ENCODE results near the gene IPCEF1.
"Not testable (repeated sequence)": the region's sequence is repeated elsewhere in the genome, so short reads cannot be mapped to it uniquely, and the experiment has no call there.

Gene IPCEF1

DNA sequence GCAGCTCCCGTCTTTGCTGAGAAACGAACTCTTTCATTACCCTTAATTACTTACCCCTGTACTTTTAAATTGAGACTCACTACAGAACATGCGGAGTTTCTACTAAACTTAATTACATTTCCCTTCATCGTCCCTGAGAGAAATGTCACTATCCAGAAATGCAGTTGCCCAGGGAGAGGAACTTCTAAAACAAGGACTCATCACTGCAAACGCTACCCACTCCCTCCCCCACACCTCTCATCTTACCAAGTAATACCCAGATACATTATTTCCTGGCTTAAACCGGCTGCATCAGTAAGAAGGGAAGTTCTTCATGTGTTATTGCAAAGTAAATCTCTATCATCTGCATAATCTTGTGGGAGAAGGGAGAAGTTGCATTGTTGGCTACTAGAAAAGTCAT, 138.3 kb downstream of the IPCEF1 start:
- DNase-seq: no peak

GRCh38 chr6:154213782-154214181, 142.8 kb downstream of the IPCEF1 start:
- DNase-seq: no peak

- no peak for DNase-seq
These were observed 145.9 kb downstream of the IPCEF1 start for GRCh38 chr6:154210678-154211077.

DNA sequence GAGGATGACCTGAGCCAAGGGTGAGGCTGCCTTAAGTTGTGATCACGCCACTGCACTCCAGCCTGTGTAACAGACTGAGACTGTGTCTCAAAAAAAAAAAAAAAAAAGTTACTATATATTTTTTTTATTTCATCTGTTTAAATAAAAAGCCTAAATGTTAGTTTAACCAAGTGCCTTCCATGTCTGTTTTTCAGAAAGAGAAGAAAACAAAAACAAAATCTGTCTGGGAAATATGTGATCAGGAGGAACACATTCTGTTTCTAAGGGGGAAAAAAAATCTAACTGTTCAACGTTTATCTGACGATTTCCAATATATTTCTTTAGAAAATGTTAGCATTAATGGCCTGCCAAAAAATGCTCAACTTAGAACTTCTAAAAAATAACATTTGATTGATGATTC, 147.0 kb downstream of the IPCEF1 start:
- no peak for DNase-seq

DNA sequence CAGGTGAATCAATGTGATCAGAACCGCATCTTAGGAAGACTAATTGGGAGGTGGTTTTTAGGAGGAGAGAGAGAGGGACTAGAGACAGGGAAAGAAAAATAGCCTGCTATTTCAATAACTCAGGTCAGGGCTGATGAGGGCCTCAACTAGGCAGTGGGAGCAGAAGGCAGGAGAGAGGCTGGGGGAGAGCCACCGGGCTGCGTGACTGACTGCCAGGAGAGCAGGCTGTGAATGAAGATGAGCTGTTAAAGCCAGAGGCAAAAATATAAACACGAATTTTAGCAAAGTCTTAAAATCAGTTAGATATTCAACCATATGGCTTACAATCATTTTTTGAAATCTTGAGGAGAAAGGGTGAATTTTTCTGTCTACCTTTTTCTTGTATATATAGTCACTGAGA, 149.6 kb downstream of the IPCEF1 start:
- DNase-seq: no peak

DNA sequence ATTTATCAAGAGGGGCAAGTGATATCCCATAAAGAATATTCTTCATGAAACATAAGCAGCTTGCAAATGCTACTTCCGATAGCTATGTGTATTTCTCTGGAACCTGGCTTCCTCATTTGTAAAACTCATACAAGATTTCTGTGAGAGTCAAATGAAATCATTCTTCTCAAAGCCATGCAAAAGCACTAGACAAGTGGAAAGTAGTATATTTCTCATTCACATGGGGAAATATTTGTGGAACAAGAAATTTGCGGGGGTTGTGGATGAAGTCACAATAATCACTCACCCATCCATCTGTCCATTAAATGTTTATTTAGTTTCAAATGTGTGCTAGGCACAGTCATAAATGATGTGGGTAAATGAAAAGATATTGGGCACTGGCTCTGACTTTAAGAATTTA, 150.5 kb downstream of the IPCEF1 start:
- DNase-seq: no peak

- DNase-seq: no peak
These were observed 153.6 kb downstream of the IPCEF1 start for GRCh38 chr6:154202958-154203357.

GRCh38 chr6:154202339-154202738, 154.3 kb downstream of the IPCEF1 start:
- DNase-seq: no peak

GRCh38 chr6:154201688-154202087, 154.9 kb downstream of the IPCEF1 start:
- DNase-seq: not testable (repeated sequence)

DNA sequence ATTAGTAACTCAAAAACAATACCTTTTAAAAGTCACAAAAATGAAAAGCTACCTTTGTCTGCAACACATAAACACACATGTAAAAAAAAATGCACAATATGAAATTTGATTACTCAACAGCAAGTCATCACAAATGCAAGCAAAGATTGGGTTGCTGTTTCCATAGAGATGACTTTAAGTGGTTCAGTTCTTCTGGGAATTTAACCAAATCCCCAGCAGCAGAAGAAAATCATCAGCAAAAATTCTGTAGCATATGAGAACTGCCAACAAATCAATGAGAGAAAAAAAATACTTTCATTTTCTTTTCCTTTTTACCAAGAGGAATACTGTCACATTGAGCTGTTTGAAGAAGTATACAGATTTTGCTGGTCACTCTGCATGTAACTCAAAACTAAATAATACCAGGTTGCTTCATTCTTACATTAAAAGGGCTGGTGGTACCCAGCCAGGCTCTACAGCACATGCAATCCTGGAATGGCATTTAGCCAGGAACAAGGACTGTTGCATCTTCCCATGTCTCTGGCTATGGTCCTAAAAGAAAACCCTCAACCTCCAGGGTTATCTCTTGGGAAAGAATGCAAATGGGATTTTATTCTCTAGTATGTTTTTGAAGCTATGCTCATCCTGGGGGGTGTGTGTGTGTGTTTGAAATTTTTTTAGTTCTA, 159.3 kb downstream of the IPCEF1 start:
- peak; percentile 68 for DNase-seq

GRCh38 chr6:154196333-154196885, 160.2 kb downstream of the IPCEF1 start:
- no peak for DNase-seq

GRCh38 chr6:154187714-154188113, 168.9 kb downstream of the IPCEF1 start:
- no peak for DNase-seq

DNA sequence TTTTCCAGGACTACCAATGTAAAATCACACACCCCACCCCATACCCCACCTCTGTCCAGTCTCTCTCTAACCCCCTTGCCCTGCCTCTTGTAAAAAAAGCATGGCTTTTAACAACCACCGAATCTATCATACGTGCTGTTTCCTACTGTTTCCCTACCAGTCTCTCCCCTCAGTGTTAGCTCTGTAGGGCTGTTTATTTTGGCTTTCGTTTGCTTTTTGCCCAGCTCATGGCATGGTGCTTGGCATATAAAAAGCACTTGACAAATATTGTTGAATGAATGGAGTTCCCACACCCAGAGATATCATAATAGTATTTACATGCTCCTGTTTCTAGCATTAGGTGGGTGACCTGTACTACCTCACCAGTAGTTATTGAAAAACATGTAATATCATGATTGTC, 169.4 kb downstream of the IPCEF1 start:
- DNase-seq: no peak

GRCh38 chr6:154179434-154179833, 177.2 kb downstream of the IPCEF1 start:
- no peak for DNase-seq

GRCh38 chr6:154172393-154172792, 184.2 kb downstream of the IPCEF1 start:
- DNase-seq: not testable (repeated sequence)

DNA sequence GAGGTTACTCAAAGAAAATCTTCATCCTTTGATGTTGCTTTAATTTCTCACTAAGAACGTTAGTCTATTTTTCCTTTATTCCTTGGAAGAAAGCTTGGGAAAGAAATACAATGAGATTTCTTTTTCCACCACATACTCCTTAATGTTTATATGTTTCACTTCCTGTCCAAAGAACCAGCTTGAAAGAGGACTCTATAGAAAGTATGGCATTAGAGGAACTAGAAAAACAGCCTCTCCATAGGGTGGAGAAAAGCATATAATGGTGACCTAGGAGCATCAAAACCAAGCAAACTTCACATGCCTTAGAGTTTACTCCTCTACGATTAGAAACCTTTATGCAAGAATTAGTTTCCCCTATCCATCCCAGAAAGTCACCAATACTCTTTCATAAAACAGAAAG, 186.5 kb downstream of the IPCEF1 start:
- DNase-seq: no peak

- no peak for DNase-seq
These were observed 187.3 kb downstream of the IPCEF1 start for GRCh38 chr6:154169193-154169847.

DNA sequence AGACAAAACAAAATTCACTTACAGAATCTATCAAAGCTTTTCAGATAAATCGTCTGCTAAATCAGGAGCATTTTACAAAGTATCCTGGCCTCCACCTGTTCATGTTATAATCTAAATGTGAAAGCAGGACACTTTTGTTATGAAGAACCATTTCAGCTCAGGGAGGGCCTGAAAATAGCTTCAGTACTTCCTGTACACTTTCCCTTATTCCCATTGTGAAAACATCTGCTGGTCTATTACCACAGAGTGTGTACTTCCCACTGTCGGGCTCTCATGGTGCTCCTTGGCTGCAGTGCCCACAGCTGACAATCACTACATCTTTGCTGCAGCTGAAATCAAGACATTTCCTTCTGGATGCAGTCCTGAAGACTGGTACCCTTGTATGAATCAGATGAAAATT, 189.5 kb downstream of the IPCEF1 start:
- no peak for DNase-seq

DNA sequence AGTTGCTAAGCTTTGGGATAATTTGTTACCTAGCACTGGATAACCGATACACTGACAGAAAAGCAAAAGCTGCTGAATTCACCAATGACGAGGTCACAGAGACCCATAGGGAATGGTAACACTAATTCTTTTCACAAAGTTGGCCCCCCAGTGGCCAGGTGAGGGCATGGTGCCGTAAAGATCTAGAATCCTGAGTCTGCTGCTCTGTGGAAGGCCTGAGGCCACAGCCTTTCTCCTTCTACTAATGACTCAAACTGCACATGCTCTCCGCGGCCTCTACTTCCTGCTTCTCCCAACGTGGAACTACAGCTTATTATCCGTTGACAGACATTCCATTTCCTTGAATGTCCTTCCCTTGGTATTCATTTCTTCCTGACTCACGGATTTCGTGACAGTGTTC, 190.5 kb downstream of the IPCEF1 start:
- no peak for DNase-seq

DNA sequence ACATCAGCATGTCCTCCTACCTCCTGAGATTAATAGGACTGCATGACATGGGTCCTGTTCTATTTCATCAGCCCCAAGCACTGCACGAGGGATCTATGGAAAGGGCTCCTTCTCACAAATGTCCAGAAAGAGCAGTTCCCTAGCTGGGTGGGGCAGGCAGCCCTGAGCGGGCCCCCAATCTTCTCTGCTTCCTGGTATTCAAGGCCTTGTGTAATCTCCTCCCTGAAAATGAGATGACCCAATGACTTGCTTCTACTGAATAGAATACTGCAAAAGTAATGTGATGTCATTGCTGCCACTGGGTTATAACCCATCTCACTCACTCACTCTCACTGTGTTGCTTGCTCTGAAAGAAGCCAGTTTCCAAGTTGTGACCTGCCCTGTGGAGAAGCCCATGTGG, 191.1 kb downstream of the IPCEF1 start:
- DNase-seq: no peak

GRCh38 chr6:154164397-154164796, 192.2 kb downstream of the IPCEF1 start:
- DNase-seq: peak; percentile 73

- no peak for DNase-seq
These were observed 194.9 kb downstream of the IPCEF1 start for GRCh38 chr6:154161689-154162088.

GRCh38 chr6:154159126-154159525, 197.5 kb downstream of the IPCEF1 start:
- no peak for DNase-seq

DNA sequence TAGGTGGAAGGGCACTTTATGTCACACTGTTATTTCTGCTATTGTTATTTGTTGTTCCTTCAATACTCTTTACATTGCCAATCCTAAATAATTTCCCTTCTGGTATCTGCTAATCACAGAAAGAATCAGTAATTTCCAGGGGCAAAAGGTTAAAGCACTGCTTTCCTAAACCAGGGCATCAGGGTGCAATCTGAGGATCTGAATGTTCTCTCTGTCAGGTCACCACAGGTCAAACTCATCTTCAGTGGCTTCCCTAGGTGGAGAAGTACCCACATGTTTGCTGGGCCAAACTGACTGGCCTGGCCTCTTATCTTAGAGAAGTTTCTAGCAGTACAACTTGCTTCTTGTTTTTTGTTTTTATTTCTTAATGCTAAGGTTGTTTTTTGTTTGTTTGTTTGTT, 198.9 kb downstream of the IPCEF1 start:
- DNase-seq: no peak

- no peak for DNase-seq
These were observed 199.5 kb downstream of the IPCEF1 start for GRCh38 chr6:154157082-154157481.

Measured in fibroblast of skin of right biceps (primary cell).